Peyer's patch (tissue), 4 donors: ENCODE measurements around the gene ALOX5.

ENCODE experiments used
- POLR2A ChIP-seq, 2 donors: fragments of 450-650 bp; IDR thresholded peaks; one replicate each; pipeline ENCODE4 v1.5.1; 2017; ENCODE audit warnings: antibody characterized with exemption in 2 of 2, mild to moderate bottlenecking in 2 of 2, moderate library complexity in 2 of 2
- TF ChIP-seq, protein P1 (sequence below), 6 experiments: fragments of 450-650 bp in 4 of 6; fragments of 200-600 bp in 2 of 6; sonication (generic) in 1 of 6; IDR thresholded peaks; one replicate each; pipeline ENCODE4 v1.5.1; 2017 to 2019; ENCODE audit warnings: antibody characterized with exemption in 6 of 6, mild to moderate bottlenecking in 3 of 6, moderate library complexity in 1 of 6

DNA sequence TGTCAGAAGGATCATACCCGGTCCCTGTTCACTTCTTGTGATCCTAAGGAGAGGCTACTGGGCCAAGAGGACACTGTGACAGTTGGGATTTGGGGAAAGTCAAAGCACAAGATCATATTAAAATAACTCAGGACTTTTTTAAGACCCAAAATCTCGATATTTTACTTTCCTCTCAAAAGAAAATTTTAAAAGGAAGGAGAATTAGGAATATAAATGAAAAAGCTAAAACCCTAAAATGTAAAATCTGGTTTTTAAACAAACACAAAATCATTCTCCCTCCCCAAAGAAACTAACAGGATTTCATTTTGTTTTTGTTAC lies 36.4 kb downstream of the ALOX5 start:
- TF ChIP-seq, protein P1, sequence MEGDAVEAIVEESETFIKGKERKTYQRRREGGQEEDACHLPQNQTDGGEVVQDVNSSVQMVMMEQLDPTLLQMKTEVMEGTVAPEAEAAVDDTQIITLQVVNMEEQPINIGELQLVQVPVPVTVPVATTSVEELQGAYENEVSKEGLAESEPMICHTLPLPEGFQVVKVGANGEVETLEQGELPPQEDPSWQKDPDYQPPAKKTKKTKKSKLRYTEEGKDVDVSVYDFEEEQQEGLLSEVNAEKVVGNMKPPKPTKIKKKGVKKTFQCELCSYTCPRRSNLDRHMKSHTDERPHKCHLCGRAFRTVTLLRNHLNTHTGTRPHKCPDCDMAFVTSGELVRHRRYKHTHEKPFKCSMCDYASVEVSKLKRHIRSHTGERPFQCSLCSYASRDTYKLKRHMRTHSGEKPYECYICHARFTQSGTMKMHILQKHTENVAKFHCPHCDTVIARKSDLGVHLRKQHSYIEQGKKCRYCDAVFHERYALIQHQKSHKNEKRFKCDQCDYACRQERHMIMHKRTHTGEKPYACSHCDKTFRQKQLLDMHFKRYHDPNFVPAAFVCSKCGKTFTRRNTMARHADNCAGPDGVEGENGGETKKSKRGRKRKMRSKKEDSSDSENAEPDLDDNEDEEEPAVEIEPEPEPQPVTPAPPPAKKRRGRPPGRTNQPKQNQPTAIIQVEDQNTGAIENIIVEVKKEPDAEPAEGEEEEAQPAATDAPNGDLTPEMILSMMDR (IDR thresholded peaks at IDR 0.05): no peak
- TF ChIP-seq POLR2A (IDR thresholded peaks at IDR 0.05): no peak
